ENCODE measurements around the gene PPP4R1.

PPP4R1 gene

GRCh38 chr18:9542924-9543323 lies 71.4 kb downstream of the PPP4R1 start:
- no peak for DNase-seq

GRCh38 chr18:9539938-9540337 lies 74.4 kb downstream of the PPP4R1 start:
- DNase-seq: no peak

GRCh38 chr18:9539283-9539682 lies 75.1 kb downstream of the PPP4R1 start:
- no peak for DNase-seq

GRCh38 chr18:9537677-9538076 lies 76.7 kb downstream of the PPP4R1 start:
- DNase-seq: no peak

DNA sequence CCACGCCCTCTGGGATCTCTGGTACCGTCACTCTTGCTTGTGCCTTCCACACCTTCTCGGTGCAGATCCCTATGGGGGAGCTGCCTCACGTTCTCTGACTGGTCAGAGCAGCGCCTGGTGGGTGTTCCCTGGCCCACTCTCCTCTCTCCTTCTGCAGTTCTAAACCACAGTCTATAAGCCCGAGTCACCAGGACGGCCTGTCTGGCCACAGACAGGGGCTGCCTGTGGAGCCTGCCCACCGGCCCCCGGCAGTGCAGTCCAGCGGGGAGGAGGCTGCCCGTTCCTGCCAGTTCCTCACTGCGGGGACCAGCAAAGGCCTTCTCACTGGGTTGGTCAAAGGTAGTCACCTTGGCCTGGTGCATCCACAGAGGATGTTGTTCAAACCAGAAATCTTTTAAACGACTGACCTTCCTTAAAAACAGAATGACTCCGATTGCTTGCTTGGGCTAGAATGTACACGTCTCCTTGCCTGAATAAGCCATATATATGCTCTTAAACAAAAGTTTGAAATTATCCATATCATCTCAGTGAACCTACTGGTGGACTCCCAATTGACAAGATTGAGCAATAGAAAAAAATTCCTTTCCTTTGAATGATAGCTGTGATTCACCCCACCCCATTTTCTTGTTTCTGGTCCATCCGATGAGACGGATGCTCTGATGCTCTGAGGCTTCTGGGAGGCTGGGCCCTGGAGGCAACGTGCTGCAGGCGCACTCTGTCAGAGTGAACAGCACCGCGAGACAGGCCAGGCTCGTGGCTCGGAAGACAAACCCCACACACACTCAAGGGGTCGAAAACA lies 77.8 kb downstream of the PPP4R1 start:
- DNase-seq: no peak

GRCh38 chr18:9535430-9535991 lies 78.8 kb downstream of the PPP4R1 start:
- no peak for DNase-seq

DNA sequence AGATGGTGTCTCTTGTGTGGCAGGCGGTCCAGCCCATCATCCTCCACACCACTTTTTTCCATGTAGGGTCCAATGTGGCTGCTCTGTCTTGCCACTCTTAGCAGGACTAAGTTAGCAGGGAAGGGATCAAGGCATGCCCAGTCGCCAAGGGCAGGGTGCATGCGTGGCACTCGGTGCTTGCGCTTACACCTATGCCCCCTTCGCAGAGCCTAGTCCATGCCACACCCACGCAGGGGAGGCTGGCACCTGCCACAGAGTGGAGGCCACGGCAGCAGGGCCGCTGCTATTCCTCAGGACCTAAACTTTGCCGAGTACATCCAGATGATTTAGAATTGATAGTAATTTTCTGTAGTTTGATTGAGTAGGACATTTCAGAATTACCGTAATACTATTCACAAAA lies 79.5 kb downstream of the PPP4R1 start:
- no peak for DNase-seq

- DNase-seq: no peak
These were observed 82.5 kb downstream of the PPP4R1 start for GRCh38 chr18:9531791-9532410.

GRCh38 chr18:9530226-9531009 lies 83.9 kb downstream of the PPP4R1 start:
- DNase-seq: no peak

DNA sequence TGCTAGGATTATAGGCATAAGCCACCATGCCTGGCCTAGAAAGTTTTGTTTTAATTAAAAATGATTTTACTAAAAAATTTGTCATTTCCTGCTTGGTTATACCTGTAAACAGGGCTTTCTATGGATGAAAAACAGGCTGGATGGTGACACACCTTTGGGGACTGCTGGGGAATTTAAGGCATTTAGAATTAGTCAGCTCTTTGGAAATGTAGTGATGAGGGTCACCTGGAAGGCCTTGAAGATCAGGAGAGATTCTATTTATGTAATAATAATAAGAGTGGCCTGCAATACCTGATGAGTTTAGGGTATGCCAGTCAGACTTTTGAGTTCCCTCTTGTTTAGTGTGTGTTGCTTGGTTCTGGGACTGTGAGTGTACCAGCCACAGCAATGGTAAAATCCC lies 87.9 kb downstream of the PPP4R1 start:
- DNase-seq: no peak

GRCh38 chr18:9522952-9523351 lies 91.4 kb downstream of the PPP4R1 start:
- no peak for DNase-seq

DNA sequence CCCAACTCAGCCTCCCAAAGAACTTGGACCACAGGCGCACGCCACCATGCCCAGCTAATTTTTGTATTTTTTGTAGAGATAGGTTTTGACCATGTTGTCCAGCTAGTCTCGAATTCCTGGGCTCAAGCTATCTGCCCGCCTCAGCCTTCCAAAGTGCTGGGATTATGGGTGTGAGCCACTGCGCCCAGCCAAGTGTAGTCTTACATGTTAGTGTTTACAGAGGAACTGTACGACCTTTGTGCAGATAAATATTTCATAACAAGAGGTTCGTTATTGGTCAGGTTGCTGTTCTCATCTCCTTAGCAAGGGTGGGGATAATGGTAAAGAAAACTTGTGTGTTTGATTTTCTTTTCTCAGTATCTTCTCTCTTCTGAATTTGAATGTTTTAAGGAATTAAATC lies 92.6 kb downstream of the PPP4R1 start:
- no peak for DNase-seq

DNA sequence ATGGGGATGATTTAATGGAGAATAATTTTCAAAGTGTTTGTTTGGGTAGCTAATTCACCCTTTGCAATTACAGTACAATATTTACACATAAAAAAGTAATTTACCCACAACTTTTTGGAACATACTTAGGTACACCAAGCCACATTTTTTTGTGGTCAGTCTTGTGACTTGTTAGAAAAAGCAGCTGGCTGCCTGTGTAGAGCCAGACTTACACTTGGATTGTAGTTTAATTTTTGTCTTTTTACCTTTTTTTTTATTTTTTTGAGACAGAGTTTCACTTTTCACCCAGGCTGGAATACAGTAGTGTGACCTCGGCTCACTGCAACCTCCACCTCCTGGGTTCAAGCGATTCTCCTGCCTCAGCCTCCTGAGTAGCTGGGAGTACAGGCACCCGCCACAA lies 93.7 kb downstream of the PPP4R1 start:
- no peak for DNase-seq

DNA sequence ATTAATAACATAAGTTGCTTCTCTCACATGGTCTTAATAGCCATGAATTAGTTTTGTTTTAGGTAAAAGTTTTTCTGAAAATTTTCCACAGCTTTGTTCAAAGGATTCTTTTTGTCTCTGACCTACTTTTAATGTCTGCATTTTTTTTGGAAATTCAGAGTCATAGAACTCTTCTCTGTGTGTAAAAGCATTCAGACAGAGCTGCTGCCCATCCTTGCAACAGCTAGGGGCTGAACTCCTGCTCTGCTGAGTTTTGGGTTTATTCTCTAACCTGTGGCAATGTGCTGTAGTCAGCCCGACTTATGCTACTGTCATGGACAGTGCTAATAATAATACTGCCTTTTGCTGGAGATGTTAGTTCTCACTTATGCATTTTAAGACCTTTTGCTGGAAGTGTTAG lies 95.0 kb downstream of the PPP4R1 start:
- DNase-seq: no peak

GRCh38 chr18:9517869-9518268 lies 96.5 kb downstream of the PPP4R1 start:
- DNase-seq: no peak

DNA sequence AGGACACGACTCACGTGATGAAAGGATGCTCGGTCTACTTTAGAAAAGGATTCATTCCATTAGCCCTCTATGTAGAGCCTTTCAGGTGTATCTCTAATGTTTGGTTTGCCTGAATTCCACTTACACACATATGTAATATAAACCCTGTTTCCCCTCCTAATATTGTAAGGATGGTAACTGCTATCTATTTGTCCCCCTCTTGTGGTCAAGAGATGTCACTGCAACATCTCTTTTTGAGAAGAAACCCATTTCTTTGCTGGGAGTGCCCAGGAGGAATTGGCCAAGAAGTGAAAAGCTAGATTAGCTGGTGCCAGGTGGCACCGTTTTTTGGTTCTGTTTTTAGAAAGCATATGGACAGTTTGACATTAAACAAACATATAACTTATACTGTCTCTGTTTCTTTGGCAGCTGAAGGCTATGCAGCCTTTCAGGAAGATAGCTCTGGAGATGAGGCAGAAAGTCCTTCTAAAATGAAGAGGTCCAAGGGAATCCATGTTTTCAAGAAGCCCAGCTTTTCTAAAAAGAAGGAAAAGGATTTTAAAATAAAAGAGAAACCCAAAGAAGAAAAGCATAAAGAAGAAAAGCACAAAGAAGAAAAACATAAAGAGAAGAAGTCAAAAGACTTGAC lies 97.8 kb downstream of the PPP4R1 start:
- peak; percentile 62 for DNase-seq

GRCh38 chr18:9513971-9514512 lies 100.3 kb downstream of the PPP4R1 start:
- DNase-seq: no peak

DNA sequence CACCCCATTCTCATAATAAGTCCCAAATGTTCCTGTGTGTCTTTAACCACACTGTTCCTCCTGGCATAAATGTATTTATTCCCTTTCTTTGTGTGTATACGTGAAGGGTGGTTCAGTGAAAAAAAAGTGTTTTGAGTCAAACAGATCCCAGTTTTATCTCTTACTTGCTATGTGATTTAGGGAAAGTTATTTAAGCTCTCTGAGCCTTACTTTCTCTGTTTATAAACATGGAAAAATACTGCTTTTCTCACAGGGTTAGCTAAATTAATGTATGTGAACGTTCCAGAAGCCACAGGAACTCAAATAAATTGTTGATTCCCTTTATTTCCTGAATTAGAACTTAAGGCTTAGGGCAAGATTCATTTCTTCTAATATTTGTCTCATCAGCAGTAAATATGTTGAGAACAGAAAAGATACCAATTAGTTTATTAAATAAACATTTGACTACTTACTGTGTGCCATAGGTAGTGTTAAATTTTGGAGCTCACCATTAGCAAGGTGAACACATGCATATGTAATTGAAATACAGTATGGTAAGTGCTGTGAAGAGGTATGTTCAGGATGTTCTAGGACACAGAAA lies 105.8 kb downstream of the PPP4R1 start:
- DNase-seq: no peak

DNA sequence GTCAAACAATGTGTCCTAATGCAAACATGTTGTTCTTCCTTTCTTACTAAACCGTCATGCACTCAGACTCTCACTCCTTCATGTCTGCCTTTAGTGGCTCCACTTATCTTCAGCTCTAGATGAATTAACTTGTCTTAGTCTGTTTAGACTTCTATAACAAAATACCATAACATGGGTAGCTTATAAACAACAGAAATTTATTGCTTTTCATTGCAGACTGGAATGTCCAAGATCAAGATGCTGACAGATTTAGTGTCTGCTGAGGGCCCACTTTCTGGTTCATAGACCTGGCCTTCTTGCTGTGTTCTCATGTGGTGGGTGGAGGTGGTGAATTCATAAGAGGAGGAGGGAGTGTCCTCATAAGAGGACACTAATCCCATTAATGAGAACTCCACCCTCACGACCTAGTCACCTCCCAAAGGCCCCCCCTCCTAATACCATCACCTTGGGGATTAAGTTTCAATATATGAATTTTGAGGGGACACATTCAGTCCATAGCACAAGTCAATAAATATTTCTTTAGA lies 106.7 kb downstream of the PPP4R1 start:
- no peak for DNase-seq

- DNase-seq: peak; percentile 66
These were observed 108.1 kb downstream of the PPP4R1 start for GRCh38 chr18:9506046-9506792.
